Measurements from ENCODE around the gene SLC25A18.

The SLC25A18 gene

GRCh38 chr22:17612057-17612456 lies 48.8 kb downstream of the SLC25A18 start:
- DNase-seq, result no peak

DNA sequence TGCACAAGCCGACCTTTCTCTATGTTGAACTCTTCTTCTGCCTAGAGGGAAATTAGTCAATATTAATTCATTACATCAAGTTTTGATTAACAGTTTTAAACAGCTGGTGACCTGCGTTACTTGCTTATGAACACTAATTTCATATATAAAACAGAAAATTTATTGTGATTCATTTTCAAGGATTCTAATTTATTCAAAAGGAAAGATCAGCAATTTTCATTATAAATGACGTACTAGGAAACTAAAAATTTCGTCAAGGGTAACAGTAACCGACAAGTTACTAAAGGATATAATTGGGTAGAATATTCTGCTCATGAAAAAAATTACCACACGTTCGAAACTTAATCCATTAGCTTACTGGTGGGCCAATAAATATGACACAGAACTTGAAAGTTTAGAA lies 50.0 kb downstream of the SLC25A18 start:
- no peak for DNase-seq

- no peak for DNase-seq
These were observed 64.7 kb downstream of the SLC25A18 start for GRCh38 chr22:17627961-17628405.

DNA sequence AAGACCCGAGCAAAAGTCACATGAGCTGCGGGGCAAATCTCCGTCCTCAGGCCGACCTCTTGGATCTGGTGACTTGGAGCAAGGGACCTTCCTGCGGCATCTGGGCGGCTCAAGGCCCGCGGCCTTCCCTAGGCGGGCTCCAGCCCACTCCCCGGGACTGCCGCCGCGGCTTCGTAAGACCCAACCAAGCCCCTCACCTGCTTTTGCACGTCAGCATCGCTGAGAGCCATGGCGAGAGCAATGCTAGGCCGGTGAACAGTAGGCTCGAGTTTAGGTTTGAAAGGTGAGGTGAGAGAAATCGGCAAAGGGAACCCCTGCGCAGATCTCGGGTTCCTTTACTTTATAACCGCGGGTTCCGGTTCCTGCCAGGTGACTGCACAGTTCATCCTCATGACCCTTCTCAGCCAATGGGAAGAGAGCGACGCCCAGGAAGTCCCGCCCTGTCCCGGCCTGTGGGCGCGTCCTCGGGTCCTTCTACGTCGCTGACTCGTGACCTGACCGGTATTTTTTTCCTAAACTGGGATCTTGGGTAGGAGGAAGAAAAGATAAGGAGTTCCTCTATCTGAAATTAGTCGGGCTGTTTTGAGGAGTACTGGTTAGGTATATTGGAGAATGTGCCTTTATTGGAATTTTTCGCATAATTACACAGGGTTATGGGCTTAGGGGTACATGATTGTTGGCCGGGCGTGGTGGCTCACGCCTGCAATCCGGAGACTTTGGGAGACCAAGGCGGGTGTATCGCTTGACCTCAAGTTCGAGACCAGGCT lies 65.3 kb downstream of the SLC25A18 start, which contains the start of gene ATP6V1E1:
TSS of gene ATP6V1E1 (minus strand) at position 344 of the 767 bp plus-strand sequence. CDS start at position 230, 114 bp downstream.
- peak; percentile 99 for DNase-seq

GRCh38 chr22:17629173-17629489 lies 65.8 kb downstream of the SLC25A18 start:
- no peak for DNase-seq

GRCh38 chr22:17629641-17630040 lies 66.3 kb downstream of the SLC25A18 start:
- no peak for DNase-seq

DNA sequence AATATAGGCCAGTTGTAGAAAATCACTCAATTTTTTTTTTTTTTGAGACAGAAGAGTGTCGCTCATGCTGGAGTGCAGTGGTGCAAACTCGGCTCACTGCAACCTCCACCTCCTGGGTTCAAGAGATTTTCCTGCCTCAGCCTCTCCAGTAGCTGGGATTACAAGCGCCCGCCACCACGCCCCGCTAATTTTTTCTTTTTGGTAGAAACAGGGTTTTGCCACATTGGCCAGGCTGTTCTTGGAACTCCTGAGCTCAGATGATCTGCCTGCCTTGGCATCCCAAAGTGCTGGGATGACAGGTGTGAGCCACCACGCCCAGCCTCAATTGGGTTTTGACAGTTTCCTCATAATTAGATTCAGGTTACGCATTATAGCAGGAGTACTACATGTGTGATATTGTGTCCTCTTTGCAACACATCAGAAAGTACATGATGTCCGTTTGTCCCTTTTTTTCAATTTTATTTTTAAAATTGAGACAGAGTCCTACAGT lies 67.8 kb downstream of the SLC25A18 start:
- DNase-seq, result no peak

DNA sequence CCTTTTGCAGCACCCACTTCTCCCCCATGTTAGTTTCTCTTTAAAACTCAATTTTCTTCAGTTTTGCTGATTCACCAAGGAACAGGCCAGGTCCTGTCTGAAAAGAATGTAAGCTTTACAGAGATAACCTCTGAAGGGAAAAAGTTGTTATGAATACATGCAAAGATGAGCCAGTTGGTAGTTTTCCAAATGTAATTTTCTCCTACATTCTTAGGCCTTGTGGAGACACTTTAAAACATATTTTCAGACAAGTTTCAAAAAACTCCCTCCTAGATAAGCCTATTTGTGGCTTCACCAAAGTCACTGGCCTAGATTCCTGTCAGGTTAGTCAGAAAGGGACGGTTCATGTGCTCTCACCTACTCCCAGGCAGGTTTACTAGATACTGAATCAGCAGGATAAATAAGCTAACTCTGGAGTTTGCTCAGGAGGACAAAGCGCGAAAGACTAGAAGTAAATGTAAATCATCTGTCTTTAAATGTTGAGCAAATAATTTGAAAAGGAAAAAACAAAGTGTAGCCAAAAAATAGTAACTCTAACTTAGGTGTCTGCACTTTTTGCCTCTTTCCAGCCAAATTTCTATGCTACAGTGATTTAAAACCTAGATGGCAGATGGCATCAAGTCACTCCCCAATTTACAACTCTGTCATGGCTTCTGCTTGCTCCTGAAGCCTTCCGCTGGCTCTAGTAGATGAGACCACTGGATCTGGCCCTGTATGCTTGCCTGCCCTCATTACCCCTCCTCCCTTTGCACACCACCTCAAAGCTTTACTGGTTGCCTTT lies 70.1 kb downstream of the SLC25A18 start:
- DNase-seq, result no peak

GRCh38 chr22:17633998-17634323 lies 70.7 kb downstream of the SLC25A18 start:
- no peak for DNase-seq

GRCh38 chr22:17634696-17635095 lies 71.4 kb downstream of the SLC25A18 start:
- peak; percentile 27 for DNase-seq

DNA sequence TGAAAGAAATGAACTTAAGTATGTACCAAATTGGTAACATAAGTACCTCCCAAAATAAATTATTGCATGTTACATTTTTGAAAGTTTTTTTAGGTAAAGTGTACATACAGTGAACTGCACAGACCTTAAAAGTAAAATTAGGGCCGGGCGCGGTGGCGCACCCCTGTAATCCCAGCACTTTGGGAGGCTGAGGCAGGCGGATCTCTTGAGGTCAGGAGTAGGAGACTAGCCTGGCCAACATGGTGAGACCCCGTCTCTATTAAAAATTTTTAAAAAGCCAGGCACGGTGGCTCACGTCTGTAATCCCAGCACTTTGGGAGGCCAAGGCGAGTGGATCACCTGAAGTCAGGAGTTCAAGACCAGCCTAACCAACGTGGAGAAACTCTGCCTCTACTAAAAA lies 73.6 kb downstream of the SLC25A18 start:
- peak; percentile 38 for DNase-seq

DNA sequence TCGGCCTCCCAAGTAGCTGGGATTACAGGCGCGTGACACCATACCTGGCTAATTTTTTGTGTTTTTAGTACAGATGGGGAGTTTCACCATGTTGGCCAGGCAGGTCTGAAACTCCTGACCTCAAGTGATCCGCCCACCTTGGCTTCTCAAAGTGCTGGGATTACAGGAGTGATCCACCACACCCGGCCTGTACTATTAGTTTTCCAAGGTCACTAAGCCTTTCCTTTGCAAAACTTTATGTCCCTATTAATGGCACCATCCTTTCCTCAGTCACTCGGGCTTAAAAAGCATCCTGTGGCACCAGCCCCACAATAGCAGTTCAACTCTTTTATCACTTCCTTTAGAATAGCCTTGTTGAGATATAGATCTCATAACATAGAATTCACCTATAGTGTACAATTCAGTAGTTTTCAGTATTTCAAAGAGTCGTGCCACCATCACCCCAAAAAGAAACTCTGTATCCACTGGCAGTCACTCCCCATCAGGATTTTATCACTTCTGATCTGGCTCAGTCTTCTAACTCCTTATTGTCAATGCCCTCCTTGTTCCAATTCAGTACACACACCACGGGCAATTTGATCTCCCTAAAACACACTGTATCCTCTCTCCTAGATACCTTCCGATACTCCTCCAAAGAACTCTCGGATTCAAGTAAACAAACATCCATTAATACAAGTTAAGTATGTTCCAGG lies 74.3 kb downstream of the SLC25A18 start:
- DNase-seq, result peak; percentile 24

GRCh38 chr22:17638182-17638431 lies 74.8 kb downstream of the SLC25A18 start:
- no peak for DNase-seq

DNA sequence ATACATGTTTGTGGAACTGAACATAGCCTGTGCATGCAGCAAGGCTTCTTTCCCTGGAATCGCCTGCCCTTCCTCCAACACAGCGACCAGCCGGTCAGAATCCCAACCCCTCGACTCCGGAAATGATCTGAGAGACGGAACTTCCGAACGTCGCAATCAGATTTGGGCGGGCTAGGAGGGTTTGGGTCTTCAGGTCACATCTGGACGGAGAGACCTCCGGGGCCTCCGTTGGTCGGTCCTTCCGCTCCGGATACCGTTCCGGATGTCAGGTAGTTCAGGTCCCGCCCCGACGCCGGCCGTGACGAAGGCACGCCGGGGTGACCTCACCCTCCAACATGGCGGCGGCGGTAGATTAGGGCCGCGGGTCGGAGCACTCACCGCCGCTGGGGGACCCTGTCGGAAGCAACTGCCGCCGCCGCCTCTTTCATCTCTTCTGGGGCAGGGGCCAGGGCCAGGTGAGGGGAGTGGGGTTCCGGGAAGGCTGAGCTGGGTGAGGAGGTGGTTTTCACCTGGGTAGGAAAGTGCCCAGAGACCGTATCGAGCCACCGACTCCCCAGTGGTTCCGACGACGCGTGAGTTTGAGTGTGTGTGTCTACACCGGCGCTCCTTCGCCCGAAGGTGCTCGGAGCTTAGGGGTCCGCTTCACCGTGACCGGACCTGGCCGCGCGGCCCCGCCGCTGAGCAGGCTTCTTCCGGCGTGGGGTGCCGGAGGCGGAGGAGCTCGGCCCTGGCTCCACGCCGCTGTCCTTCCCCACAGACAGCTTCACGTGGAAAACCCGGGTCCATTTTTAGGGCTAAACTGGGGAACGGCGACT lies 75.3 kb downstream of the SLC25A18 start, which contains the start of gene BCL2L13:
TSS of gene BCL2L13 (plus strand) at position 326 of the 815 bp plus-strand sequence. CDS start 16,955 bp downstream, outside the sequence.
- DNase-seq, result peak; percentile 96

- peak; percentile 60 for DNase-seq
These were observed 76.0 kb downstream of the SLC25A18 start for GRCh38 chr22:17639247-17639741.
